Astrocyte (in vitro differentiated cells and primary cell): ENCODE data around the gene TESK2. TPM values are rescaled to one million over a fixed set of nuclear protein-coding genes. Genes with fewer than 3 reads are reported as not detected.

Experiments
- DNase-seq: peaks from one replicate; pipeline ENCODE4 v3.0.0-alpha.2; 2010; ENCODE audit warnings: low read depth
- FAIRE-seq: peaks from 2 replicates; lab custom pipeline; 2011; peaks lifted over from hg19 to GRCh38; lab: Jason Lieb, UNC
- H2AFZ ChIP-seq: 2 replicates; pipeline ENCODE4 v1.6.0; 2012; ENCODE audit warnings: low read depth, low read length, inconsistent platforms
- H3K27ac ChIP-seq: 2 replicates; pipeline ENCODE4 v1.5.1; 2011; ENCODE audit warnings: low read depth, low read length, inconsistent platforms
- H3K27me3 ChIP-seq: 2 replicates; pipeline ENCODE4 v1.6.0; 2011; ENCODE audit warnings: low read length, inconsistent platforms; ENCODE audit not compliant: insufficient read depth
- H3K36me3 ChIP-seq: 2 replicates; pipeline ENCODE4 v1.5.1; 2011; ENCODE audit warnings: low read length, inconsistent platforms; ENCODE audit not compliant: insufficient read depth
- H3K4me1 ChIP-seq: 2 replicates; pipeline ENCODE4 v1.5.1; 2011; ENCODE audit warnings: low read length, inconsistent platforms; ENCODE audit not compliant: insufficient read depth
- H3K4me2 ChIP-seq: 2 replicates; pipeline ENCODE4 v1.6.0; 2012; ENCODE audit warnings: low read length, inconsistent platforms
- H3K4me3 ChIP-seq: 2 replicates; pipeline ENCODE4 v1.5.1; 2011; ENCODE audit warnings: low read depth, mild to moderate bottlenecking, low read length, inconsistent platforms; ENCODE audit not compliant: insufficient read depth
- H3K79me2 ChIP-seq: 2 replicates; pipeline ENCODE4 v1.6.0; 2012; ENCODE audit warnings: mild to moderate bottlenecking, low read length, inconsistent platforms; ENCODE audit not compliant: insufficient read depth
- H3K9ac ChIP-seq: 2 replicates; pipeline ENCODE4 v1.6.0; 2012; ENCODE audit warnings: mild to moderate bottlenecking, low read length, inconsistent platforms
- H3K9me3 ChIP-seq: 2 replicates; pipeline ENCODE4 v1.5.1; 2012; ENCODE audit warnings: low read depth, mild to moderate bottlenecking, low read length, inconsistent platforms; ENCODE audit not compliant: insufficient read depth
- H4K20me1 ChIP-seq: 2 replicates; pipeline ENCODE4 v1.6.0; 2012; ENCODE audit warnings: low read length, inconsistent platforms; ENCODE audit not compliant: insufficient read depth
- H3K27ac Mint-ChIP-seq: one replicate; pipeline ENCODE4 v1.8.0; 2021; ENCODE audit warnings: mild to moderate bottlenecking, mixed read lengths; ENCODE audit not compliant: unreplicated experiment
- H3K27me3 Mint-ChIP-seq: one replicate; pipeline ENCODE4 v1.8.0; 2021; ENCODE audit warnings: low read depth, mixed read lengths; ENCODE audit not compliant: unreplicated experiment
- H3K36me3 Mint-ChIP-seq: one replicate; pipeline ENCODE4 v1.8.0; 2021; ENCODE audit warnings: low read depth, mixed read lengths; ENCODE audit not compliant: unreplicated experiment
- H3K4me1 Mint-ChIP-seq: one replicate; pipeline ENCODE4 v1.8.0; 2021; ENCODE audit warnings: low read depth, mixed read lengths; ENCODE audit not compliant: unreplicated experiment
- H3K4me3 Mint-ChIP-seq: one replicate; pipeline ENCODE4 v1.8.0; 2021; ENCODE audit warnings: mild to moderate bottlenecking, moderate library complexity, mixed read lengths; ENCODE audit not compliant: unreplicated experiment
- H3K9me3 Mint-ChIP-seq: one replicate; pipeline ENCODE4 v1.8.0; 2021; ENCODE audit warnings: mild to moderate bottlenecking, mixed read lengths; ENCODE audit not compliant: unreplicated experiment
- CTCF ChIP-seq: IDR thresholded peaks from 2 replicates; pipeline ENCODE4 v1.5.1; 2011; ENCODE audit warnings: low read depth, mild to moderate bottlenecking, inconsistent platforms, low read length, moderate library complexity; ENCODE audit not compliant: insufficient read depth
- EZH2 ChIP-seq: IDR thresholded peaks from 2 replicates; pipeline ENCODE4 v1.6.1; 2012; ENCODE audit warnings: mild to moderate bottlenecking, low read length, inconsistent platforms; ENCODE audit not compliant: insufficient read depth
- total RNA-seq: library from RNA; stranded (reverse); gene quantifications from 2 replicates; pipeline ENCODE4 v1.2.1, GENCODE V29; 2021

The TESK2 gene
- total RNA-seq, 1 donor from 2014 or later = 1.7 TPM

DNA sequence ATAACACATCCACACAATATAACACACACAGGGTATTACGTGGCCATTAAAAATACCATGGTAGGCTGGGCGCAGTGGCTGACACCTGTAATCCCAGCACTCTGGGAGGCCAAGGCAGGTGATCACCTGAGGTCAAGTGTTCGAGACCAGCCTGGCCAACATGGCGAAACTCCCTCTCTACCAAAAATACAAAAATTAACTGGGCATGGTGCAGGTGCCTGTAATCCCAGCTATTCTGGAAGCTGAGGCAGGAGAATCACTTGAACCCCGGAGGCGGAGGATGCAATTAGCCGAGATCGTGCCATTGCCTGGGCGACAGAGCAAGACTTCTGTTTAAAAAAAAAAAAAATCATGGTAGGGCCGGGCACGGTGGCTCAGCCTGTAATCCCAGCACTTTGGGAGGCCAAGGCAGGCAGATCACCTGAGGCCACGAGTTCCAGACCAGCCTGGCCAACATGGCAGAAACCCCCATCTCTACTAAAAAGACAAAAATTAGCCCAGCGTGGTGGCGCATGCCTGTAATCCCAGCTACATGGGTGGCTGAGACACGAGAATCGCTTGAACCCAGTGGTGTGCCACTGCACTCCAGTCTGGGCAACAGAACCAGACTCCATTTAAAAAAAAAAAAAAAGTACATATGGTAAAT lies 188.3 kb downstream of the TESK2 start:
- H3K4me2 ChIP-seq = peak overlapping the region; percentile 78
- TF ChIP-seq CTCF (no peak), EZH2 (no peak)
- H3K9me3 ChIP-seq = no peaks in the 10 kb centered on the region
- no peaks in the 10 kb centered on the region for H3K79me2 ChIP-seq
- Mint-ChIP-seq H3K27me3 (no peaks in the 10 kb centered on the region), H3K4me3 (peak overlapping the region; percentile 85), H3K4me1 (peaks cover 4% of the 10 kb centered on the region), H3K9me3 (no peaks in the 10 kb centered on the region), H3K27ac (peak overlapping the region; percentile 0), H3K36me3 (no peaks in the 10 kb centered on the region)
- no peak for DNase-seq
- H3K27me3 ChIP-seq = no peaks in the 10 kb centered on the region
- H4K20me1 ChIP-seq = no peaks in the 10 kb centered on the region
- H3K4me1 ChIP-seq = peaks cover 10% of the 10 kb centered on the region
- H3K4me3 ChIP-seq = peak overlapping the region; percentile 50
- no peaks in the 10 kb centered on the region for H3K36me3 ChIP-seq
- FAIRE-seq = no peak
- peak overlapping the region; percentile 61 for H3K27ac ChIP-seq
- peak overlapping the region; percentile 53 for H2AFZ ChIP-seq
- H3K9ac ChIP-seq = peak overlapping the region; percentile 76

DNA sequence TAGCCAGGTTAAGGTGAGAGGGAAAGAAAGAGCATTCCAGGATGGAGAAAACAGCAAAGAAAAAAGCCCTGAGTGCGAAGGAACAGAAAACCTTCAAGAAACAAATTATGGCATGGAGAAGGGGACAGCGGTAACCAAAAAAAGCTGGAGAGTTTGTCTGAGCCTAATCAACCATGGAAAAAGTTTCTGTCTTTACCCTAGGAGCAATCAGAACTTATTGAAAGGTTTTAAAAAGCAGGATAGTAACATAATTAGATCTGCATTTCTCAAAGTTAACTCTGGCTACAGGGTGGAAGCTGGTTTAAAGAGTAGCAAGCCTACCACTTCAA lies 190.3 kb downstream of the TESK2 start:
- no peaks in the 10 kb centered on the region for H3K9me3 ChIP-seq
- no peaks in the 10 kb centered on the region for H3K27me3 ChIP-seq
- no peaks in the 10 kb centered on the region for H3K79me2 ChIP-seq
- H3K4me1 Mint-ChIP-seq = no peaks in the 10 kb centered on the region
- DNase-seq = no peak
- H3K27me3 Mint-ChIP-seq = peaks cover 5% of the 10 kb centered on the region
- H2AFZ ChIP-seq = no peak overlapping the region
- TF ChIP-seq EZH2 (no peak), CTCF (no peak)
- no peak overlapping the region for H3K4me2 ChIP-seq
- no peak overlapping the region for H3K9ac ChIP-seq
- H3K27ac ChIP-seq = no peak overlapping the region
- no peak overlapping the region for H3K27ac Mint-ChIP-seq
- no peak for FAIRE-seq
- H3K4me1 ChIP-seq = peaks cover 10% of the 10 kb centered on the region
- H4K20me1 ChIP-seq = no peaks in the 10 kb centered on the region
- no peaks in the 10 kb centered on the region for H3K36me3 Mint-ChIP-seq
- no peaks in the 10 kb centered on the region for H3K36me3 ChIP-seq
- no peak overlapping the region for H3K4me3 ChIP-seq
- H3K4me3 Mint-ChIP-seq = no peak overlapping the region
- H3K9me3 Mint-ChIP-seq = no peaks in the 10 kb centered on the region

- no peak overlapping the region for H3K4me3 Mint-ChIP-seq
- no peaks in the 10 kb centered on the region for H3K4me1 Mint-ChIP-seq
- peaks cover 5% of the 10 kb centered on the region for H3K27me3 Mint-ChIP-seq
- Histone ChIP-seq H3K9ac (no peak overlapping the region), H3K4me3 (no peak overlapping the region), H3K27ac (no peak overlapping the region), H4K20me1 (no peaks in the 10 kb centered on the region), H3K4me1 (peaks cover 10% of the 10 kb centered on the region), H3K4me2 (no peak overlapping the region), H3K36me3 (no peaks in the 10 kb centered on the region), H3K27me3 (no peaks in the 10 kb centered on the region), H3K79me2 (no peaks in the 10 kb centered on the region), H3K9me3 (no peaks in the 10 kb centered on the region), H2AFZ (no peak overlapping the region)
- peak; percentile 49 for DNase-seq
- FAIRE-seq = peak; percentile 32
- H3K27ac Mint-ChIP-seq = no peak overlapping the region
- H3K36me3 Mint-ChIP-seq = no peaks in the 10 kb centered on the region
- H3K9me3 Mint-ChIP-seq = no peaks in the 10 kb centered on the region
- TF ChIP-seq CTCF = peak; percentile 84
- no peak for TF ChIP-seq EZH2
These were observed 190.8 kb downstream of the TESK2 start for GRCh38 chr1:45299981-45300668.
